HepG2 (cell line): ENCODE results near the gene UBE2H. TPM values are rescaled to one million over a fixed set of nuclear protein-coding genes. Genes with fewer than 3 reads are reported as not detected.

Source experiments
- KDM3A ChIP-seq: IDR thresholded peaks from 2 replicates; pipeline ENCODE4 v1.6.1; 2018; ENCODE audit warnings: low read depth, missing compliant biosample characterization
- NONO ChIP-seq, 2 experiments: fragments of 450-650 bp in 1 of 2; sonication (generic) in 1 of 2; formaldehyde crosslinking in 1 of 2; IDR thresholded peaks in 1 of 2; conservative IDR thresholded peaks in 1 of 2; 2 replicates each; pipeline versions ENCODE4 v1.6.1 to v1.8.0; 2017 to 2022; ENCODE audit warnings: mild to moderate bottlenecking in 1 of 2, missing genetic modification reagents in 1 of 2, moderate library complexity in 1 of 2
- SALL1 ChIP-seq: sonication (generic); formaldehyde crosslinking; IDR thresholded peaks from 2 replicates; pipeline ENCODE4 v1.8.0; 2022; ENCODE audit warnings: mild to moderate bottlenecking, missing genetic modification reagents
- SP4 ChIP-seq: sonication (generic); formaldehyde crosslinking; IDR thresholded peaks from 2 replicates; pipeline ENCODE4 v1.8.1; 2023; ENCODE audit warnings: mild to moderate bottlenecking, missing genetic modification reagents
- THAP11 ChIP-seq: IDR thresholded peaks from 2 replicates; pipeline ENCODE4 v1.6.1; 2016; ENCODE audit warnings: missing biosample characterization, missing genetic modification reagents
- YEATS4 ChIP-seq: sonication (generic); formaldehyde crosslinking; IDR thresholded peaks from 2 replicates; pipeline ENCODE4 v1.4.0; 2020; ENCODE audit warnings: missing genetic modification reagents, borderline replicate concordance
- ZNF138 ChIP-seq: sonication (generic); formaldehyde crosslinking; IDR thresholded peaks from 2 replicates; pipeline ENCODE4 v1.5.0; 2020; ENCODE audit warnings: mild to moderate bottlenecking, low read depth, missing genetic modification reagents
- ZNF383 ChIP-seq: sonication (generic); formaldehyde crosslinking; IDR thresholded peaks from 2 replicates; pipeline ENCODE4 v1.4.0; 2020; ENCODE audit warnings: missing genetic modification reagents, mild to moderate bottlenecking, borderline replicate concordance
- ZNF777 ChIP-seq: sonication (generic); formaldehyde crosslinking; IDR thresholded peaks from 2 replicates; pipeline ENCODE4 v1.4.0; 2020; ENCODE audit warnings: missing genetic modification reagents
- polyA plus RNA-seq, 8 experiments: library from polyadenylated mRNA; depleted of rRNA in 3 of 8; stranded (reverse) in 7 of 8; unstranded in 1 of 8; fragments of >200 nt; fragmentation: Illumina TruSeq in 4 of 8; extraction: Trizol in 4 of 8; gene quantifications; 2 replicates each; pipeline versions ENCODE4 v1.2.1 to v1.2.3, GENCODE V29; 2011 to 2016; ENCODE audit warnings: low read depth in 4 of 8, missing spikeins in 1 of 8, mixed read lengths in 1 of 8; ENCODE audit not compliant: insufficient read depth in 1 of 8
- total RNA-seq, 5 experiments: library from RNA; depleted of rRNA; stranded (reverse); fragments of >200 nt; fragmentation: Illumina TruSeq; extraction: Trizol; gene quantifications; 2 replicates each; pipeline ENCODE4 v1.2.3, GENCODE V29; 2016; ENCODE audit warnings: low read depth in 1 of 5
- TF ChIP-seq, protein P1 (sequence below): sonication (generic); formaldehyde crosslinking; IDR thresholded peaks from 2 replicates; pipeline ENCODE4 v1.5.0; 2020; ENCODE audit warnings: mild to moderate bottlenecking, missing genetic modification reagents, moderate library complexity
- TF ChIP-seq, protein P2 (sequence below): sonication (generic); formaldehyde crosslinking; IDR thresholded peaks from 2 replicates; pipeline ENCODE4 v1.5.0; 2020; ENCODE audit warnings: mild to moderate bottlenecking, missing genetic modification reagents, borderline replicate concordance
- TF ChIP-seq, protein P3 (sequence below): sonication (generic); formaldehyde crosslinking; IDR thresholded peaks from 2 replicates; pipeline ENCODE4 v1.4.0; 2020; ENCODE audit warnings: mild to moderate bottlenecking, missing genetic modification reagents
- TF ChIP-seq, protein P4 (sequence below): sonication (generic); formaldehyde crosslinking; IDR thresholded peaks from 2 replicates; pipeline ENCODE4 v1.4.0; 2020; ENCODE audit warnings: missing genetic modification reagents
- TF ChIP-seq, protein P5 (sequence below): IDR thresholded peaks from 2 replicates; pipeline ENCODE4 v1.6.1; 2016; ENCODE audit warnings: mild to moderate bottlenecking

The UBE2H gene
- total and polyA plus RNA-seq, 2 of the 13 experiments (the other 11 are each of a cell fraction or from before 2014, with no cell fraction given) = 15.5 to 40.1 TPM

DNA sequence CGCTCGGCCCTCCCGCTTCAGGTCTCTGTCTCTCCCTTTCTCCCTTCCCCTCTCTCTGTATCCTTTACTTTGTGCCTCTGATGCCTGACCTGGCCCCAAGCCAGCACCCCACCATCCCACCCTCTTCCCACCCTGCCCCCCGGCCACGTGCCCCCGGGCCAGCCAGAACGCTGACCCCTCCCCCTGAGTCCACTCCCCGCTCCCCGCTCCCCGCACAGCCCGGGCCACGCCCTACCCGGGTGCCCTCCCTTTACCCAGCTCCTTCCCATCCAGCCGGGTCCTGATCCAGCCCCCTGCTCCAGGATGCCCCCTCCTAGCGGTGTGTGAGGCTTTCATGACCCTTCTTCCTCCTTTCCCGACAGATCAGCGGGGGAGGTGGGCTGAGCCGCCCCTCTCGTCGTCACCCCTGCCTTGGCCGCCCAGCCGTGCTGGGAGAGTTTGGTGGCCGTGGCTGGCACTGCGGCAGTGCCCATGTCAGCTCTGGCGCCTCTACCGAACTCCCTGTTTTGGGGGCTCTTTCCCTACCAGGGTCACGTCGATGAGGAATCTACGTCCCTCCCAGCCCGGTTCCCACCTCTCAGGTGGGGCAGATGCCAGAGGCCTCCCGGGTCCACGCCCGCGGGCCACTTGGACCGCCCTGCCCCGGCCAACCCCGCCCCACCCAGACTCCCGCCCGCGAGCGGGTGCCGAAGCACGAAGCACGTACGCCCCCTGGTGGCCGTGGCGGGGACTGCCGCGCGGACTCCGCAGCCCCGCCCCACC is 127.4 kb downstream of the UBE2H start (continued):
- TF ChIP-seq, protein P1, sequence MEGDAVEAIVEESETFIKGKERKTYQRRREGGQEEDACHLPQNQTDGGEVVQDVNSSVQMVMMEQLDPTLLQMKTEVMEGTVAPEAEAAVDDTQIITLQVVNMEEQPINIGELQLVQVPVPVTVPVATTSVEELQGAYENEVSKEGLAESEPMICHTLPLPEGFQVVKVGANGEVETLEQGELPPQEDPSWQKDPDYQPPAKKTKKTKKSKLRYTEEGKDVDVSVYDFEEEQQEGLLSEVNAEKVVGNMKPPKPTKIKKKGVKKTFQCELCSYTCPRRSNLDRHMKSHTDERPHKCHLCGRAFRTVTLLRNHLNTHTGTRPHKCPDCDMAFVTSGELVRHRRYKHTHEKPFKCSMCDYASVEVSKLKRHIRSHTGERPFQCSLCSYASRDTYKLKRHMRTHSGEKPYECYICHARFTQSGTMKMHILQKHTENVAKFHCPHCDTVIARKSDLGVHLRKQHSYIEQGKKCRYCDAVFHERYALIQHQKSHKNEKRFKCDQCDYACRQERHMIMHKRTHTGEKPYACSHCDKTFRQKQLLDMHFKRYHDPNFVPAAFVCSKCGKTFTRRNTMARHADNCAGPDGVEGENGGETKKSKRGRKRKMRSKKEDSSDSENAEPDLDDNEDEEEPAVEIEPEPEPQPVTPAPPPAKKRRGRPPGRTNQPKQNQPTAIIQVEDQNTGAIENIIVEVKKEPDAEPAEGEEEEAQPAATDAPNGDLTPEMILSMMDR (CRISPR knock-in tag) = peak; percentile 75
- TF ChIP-seq ZNF138 (CRISPR knock-in tag) (0 out of 2 replicates have a peak, but pooled peaks have one; percentile 28), YEATS4 (CRISPR knock-in tag) (peak; percentile 41; the same call in 1 of the 2 replicates), SP4 (CRISPR knock-in tag) (peak; percentile 47; the same call in 1 of the 2 replicates), SALL1 (CRISPR knock-in tag) (no peak; the same call in 1 of the 2 replicates), ZNF777 (CRISPR knock-in tag) (peak; percentile 96), THAP11 (CRISPR knock-in tag) (0 out of 2 replicates have a peak, but pooled peaks have one; percentile 6), ZNF383 (0 out of 2 replicates have a peak, but pooled peaks have one; percentile 65), KDM3A (0 out of 2 replicates have a peak, but pooled peaks have one; percentile 18), NONO (IDR thresholded peaks at IDR 0.05) (no peak), NONO (CRISPR knock-in tag; conservative IDR thresholded peaks at IDR 0.05) (0 out of 2 replicates have a peak, but pooled peaks have one; percentile 38)
- TF ChIP-seq, protein P2, sequence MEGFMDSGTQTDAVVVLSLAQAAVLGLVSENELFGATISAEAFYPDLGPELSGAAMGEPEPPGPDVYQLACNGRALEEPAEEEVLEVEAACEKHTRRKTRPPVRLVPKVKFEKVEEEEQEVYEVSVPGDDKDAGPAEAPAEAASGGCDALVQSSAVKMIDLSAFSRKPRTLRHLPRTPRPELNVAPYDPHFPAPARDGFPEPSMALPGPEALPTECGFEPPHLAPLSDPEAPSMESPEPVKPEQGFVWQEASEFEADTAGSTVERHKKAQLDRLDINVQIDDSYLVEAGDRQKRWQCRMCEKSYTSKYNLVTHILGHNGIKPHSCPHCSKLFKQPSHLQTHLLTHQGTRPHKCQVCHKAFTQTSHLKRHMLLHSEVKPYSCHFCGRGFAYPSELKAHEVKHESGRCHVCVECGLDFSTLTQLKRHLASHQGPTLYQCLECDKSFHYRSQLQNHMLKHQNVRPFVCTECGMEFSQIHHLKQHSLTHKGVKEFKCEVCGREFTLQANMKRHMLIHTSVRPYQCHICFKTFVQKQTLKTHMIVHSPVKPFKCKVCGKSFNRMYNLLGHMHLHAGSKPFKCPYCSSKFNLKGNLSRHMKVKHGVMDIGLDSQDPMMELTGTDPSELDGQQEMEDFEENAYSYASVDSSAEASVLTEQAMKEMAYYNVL (CRISPR knock-in tag) = peak; percentile 45; the same call in 1 of the 2 replicates
- TF ChIP-seq, protein P3, sequence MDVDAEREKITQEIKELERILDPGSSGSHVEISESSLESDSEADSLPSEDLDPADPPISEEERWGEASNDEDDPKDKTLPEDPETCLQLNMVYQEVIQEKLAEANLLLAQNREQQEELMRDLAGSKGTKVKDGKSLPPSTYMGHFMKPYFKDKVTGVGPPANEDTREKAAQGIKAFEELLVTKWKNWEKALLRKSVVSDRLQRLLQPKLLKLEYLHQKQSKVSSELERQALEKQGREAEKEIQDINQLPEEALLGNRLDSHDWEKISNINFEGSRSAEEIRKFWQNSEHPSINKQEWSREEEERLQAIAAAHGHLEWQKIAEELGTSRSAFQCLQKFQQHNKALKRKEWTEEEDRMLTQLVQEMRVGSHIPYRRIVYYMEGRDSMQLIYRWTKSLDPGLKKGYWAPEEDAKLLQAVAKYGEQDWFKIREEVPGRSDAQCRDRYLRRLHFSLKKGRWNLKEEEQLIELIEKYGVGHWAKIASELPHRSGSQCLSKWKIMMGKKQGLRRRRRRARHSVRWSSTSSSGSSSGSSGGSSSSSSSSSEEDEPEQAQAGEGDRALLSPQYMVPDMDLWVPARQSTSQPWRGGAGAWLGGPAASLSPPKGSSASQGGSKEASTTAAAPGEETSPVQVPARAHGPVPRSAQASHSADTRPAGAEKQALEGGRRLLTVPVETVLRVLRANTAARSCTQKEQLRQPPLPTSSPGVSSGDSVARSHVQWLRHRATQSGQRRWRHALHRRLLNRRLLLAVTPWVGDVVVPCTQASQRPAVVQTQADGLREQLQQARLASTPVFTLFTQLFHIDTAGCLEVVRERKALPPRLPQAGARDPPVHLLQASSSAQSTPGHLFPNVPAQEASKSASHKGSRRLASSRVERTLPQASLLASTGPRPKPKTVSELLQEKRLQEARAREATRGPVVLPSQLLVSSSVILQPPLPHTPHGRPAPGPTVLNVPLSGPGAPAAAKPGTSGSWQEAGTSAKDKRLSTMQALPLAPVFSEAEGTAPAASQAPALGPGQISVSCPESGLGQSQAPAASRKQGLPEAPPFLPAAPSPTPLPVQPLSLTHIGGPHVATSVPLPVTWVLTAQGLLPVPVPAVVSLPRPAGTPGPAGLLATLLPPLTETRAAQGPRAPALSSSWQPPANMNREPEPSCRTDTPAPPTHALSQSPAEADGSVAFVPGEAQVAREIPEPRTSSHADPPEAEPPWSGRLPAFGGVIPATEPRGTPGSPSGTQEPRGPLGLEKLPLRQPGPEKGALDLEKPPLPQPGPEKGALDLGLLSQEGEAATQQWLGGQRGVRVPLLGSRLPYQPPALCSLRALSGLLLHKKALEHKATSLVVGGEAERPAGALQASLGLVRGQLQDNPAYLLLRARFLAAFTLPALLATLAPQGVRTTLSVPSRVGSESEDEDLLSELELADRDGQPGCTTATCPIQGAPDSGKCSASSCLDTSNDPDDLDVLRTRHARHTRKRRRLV (CRISPR knock-in tag) = no peak
- TF ChIP-seq, protein P4, sequence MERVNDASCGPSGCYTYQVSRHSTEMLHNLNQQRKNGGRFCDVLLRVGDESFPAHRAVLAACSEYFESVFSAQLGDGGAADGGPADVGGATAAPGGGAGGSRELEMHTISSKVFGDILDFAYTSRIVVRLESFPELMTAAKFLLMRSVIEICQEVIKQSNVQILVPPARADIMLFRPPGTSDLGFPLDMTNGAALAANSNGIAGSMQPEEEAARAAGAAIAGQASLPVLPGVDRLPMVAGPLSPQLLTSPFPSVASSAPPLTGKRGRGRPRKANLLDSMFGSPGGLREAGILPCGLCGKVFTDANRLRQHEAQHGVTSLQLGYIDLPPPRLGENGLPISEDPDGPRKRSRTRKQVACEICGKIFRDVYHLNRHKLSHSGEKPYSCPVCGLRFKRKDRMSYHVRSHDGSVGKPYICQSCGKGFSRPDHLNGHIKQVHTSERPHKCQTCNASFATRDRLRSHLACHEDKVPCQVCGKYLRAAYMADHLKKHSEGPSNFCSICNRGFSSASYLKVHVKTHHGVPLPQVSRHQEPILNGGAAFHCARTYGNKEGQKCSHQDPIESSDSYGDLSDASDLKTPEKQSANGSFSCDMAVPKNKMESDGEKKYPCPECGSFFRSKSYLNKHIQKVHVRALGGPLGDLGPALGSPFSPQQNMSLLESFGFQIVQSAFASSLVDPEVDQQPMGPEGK (CRISPR knock-in tag) = peak; percentile 47; the same call in 1 of the 2 replicates
- TF ChIP-seq, protein P5, sequence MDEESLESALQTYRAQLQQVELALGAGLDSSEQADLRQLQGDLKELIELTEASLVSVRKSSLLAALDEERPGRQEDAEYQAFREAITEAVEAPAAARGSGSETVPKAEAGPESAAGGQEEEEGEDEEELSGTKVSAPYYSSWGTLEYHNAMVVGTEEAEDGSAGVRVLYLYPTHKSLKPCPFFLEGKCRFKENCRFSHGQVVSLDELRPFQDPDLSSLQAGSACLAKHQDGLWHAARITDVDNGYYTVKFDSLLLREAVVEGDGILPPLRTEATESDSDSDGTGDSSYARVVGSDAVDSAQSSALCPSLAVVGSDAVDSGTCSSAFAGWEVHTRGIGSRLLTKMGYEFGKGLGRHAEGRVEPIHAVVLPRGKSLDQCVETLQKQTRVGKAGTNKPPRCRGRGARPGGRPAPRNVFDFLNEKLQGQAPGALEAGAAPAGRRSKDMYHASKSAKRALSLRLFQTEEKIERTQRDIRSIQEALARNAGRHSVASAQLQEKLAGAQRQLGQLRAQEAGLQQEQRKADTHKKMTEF = 0 out of 2 replicates have a peak, but pooled peaks have one; percentile 14
